Neutrophil (primary cell): ENCODE data around the gene BTAF1.

Experiments used
- H3K27ac ChIP-seq: fragments of 200-600 bp; sonication (generic); 2 replicates; pipeline ENCODE4 v1.5.1; 2016; ENCODE audit warnings: mild to moderate bottlenecking, moderate library complexity
- H3K27me3 ChIP-seq: fragments of 200-600 bp; sonication (generic); 2 replicates; pipeline ENCODE4 v1.6.0; 2016; ENCODE audit warnings: mild to moderate bottlenecking
- H3K36me3 ChIP-seq: fragments of 200-600 bp; sonication (generic); 2 replicates; pipeline ENCODE4 v1.5.1; 2017
- H3K4me1 ChIP-seq, 2 experiments: fragments of 200-600 bp in 1 of 2; sonication (generic) in 1 of 2; 1 replicate in 1 of 2; 2 replicates in 1 of 2; pipeline versions ENCODE4 v1.5.1 to v1.6.1; 2013 to 2016; ENCODE audit warnings: low read depth in 1 of 2, low read length in 1 of 2, mild to moderate bottlenecking in 1 of 2, moderate library complexity in 1 of 2; ENCODE audit not compliant: control insufficient read depth in 1 of 2, insufficient read depth in 1 of 2
- H3K4me3 ChIP-seq, 2 experiments: fragments of 200-600 bp in 1 of 2; sonication (generic) in 1 of 2; 1 replicate in 1 of 2; 2 replicates in 1 of 2; pipeline ENCODE4 v1.5.1; 2013 to 2016; ENCODE audit warnings: low read depth in 1 of 2, low read length in 1 of 2, mild to moderate bottlenecking in 1 of 2, moderate library complexity in 1 of 2
- H3K9me3 ChIP-seq: fragments of 200-600 bp; sonication (generic); 2 replicates; pipeline ENCODE4 v1.5.1; 2016
- CTCF ChIP-seq: fragments of 200-600 bp; sonication (generic); IDR thresholded peaks from 2 replicates; pipeline ENCODE4 v1.5.1; 2016; ENCODE audit warnings: antibody characterized with exemption

BTAF1 gene

GRCh38 chr10:91883549-91884444 lies 39.8 kb upstream of the BTAF1 start:
- no peak overlapping the region for H3K27ac ChIP-seq

GRCh38 chr10:91884536-91884935 lies 39.0 kb upstream of the BTAF1 start:
- no peak overlapping the region for H3K4me3 ChIP-seq
- peaks cover 9 to 11% of the 10 kb centered on the region in 2 experiments for H3K4me1 ChIP-seq
- H3K27ac ChIP-seq = no peak overlapping the region
- H3K36me3 ChIP-seq = no peaks in the 10 kb centered on the region
- H3K9me3 ChIP-seq = no peaks in the 10 kb centered on the region
- H3K27me3 ChIP-seq = peaks cover 59% of the 10 kb centered on the region
- TF ChIP-seq CTCF = no peak

More at GRCh38 chr10:91883549-91884444, 39.8 kb upstream of the BTAF1 start:
- Histone ChIP-seq H3K4me3 (no peak overlapping the region), H3K27me3 (peaks cover 52% of the 10 kb centered on the region), H3K9me3 (no peaks in the 10 kb centered on the region), H3K36me3 (no peaks in the 10 kb centered on the region), H3K4me1 (peaks cover 9 to 11% of the 10 kb centered on the region in 2 experiments)
- TF ChIP-seq CTCF = no peak

- peaks cover 9 to 11% of the 10 kb centered on the region in 2 experiments for H3K4me1 ChIP-seq
- no peaks in the 10 kb centered on the region for H3K36me3 ChIP-seq
- no peak for TF ChIP-seq CTCF
- H3K4me3 ChIP-seq = no peak overlapping the region
- no peak overlapping the region for H3K27ac ChIP-seq
- H3K27me3 ChIP-seq = peaks cover 67% of the 10 kb centered on the region
- no peaks in the 10 kb centered on the region for H3K9me3 ChIP-seq
Observed at GRCh38 chr10:91885362-91886079, 38.0 kb upstream of the BTAF1 start.

- H3K4me1 ChIP-seq = peaks cover 9 to 11% of the 10 kb centered on the region in 2 experiments
- no peaks in the 10 kb centered on the region for H3K36me3 ChIP-seq
- no peak overlapping the region for H3K27ac ChIP-seq
- H3K4me3 ChIP-seq = no peak overlapping the region
- TF ChIP-seq CTCF = no peak
- peaks cover 71% of the 10 kb centered on the region for H3K27me3 ChIP-seq
- H3K9me3 ChIP-seq = no peaks in the 10 kb centered on the region
Observed at GRCh38 chr10:91886954-91887271, 36.7 kb upstream of the BTAF1 start.

GRCh38 chr10:91887272-91888076 lies 36.1 kb upstream of the BTAF1 start:
- Histone ChIP-seq H3K9me3 (no peaks in the 10 kb centered on the region), H3K4me1 (peaks cover 9 to 11% of the 10 kb centered on the region in 2 experiments), H3K27ac (no peak overlapping the region), H3K27me3 (peaks cover 71% of the 10 kb centered on the region), H3K36me3 (no peaks in the 10 kb centered on the region), H3K4me3 (peak overlapping the region; percentile 38 to 54)
- TF ChIP-seq CTCF = no peak
